ENCODE measurements around the gene BLOC1S3.

BLOC1S3 gene

GRCh38 chr19:45178262-45179071 lies at the start of gene BLOC1S3:
Gene BLOC1S3 (plus strand): TSS chr19:45178784. CDS start chr19:45179297, 513 bp downstream.
- DNase-seq, result peak; percentile 100

GRCh38 chr19:45128806-45129205 lies 49.8 kb upstream of the BLOC1S3 start:
- DNase-seq, result no peak

GRCh38 chr19:45130236-45130635 lies 48.3 kb upstream of the BLOC1S3 start:
- DNase-seq, result no peak

GRCh38 chr19:45130888-45131615 lies 47.5 kb upstream of the BLOC1S3 start:
- DNase-seq, result no peak

- DNase-seq, result no peak
Observed at GRCh38 chr19:45133661-45134060, 44.9 kb upstream of the BLOC1S3 start.

GRCh38 chr19:45135176-45135885 lies 43.3 kb upstream of the BLOC1S3 start:
- no peak for DNase-seq

- DNase-seq, result no peak
Observed at GRCh38 chr19:45136507-45137178, 41.9 kb upstream of the BLOC1S3 start.

- no peak for DNase-seq
Observed at GRCh38 chr19:45137179-45137761, 41.3 kb upstream of the BLOC1S3 start.

GRCh38 chr19:45138303-45138751 lies 40.3 kb upstream of the BLOC1S3 start:
- DNase-seq, result no peak

GRCh38 chr19:45139286-45140143 lies 39.1 kb upstream of the BLOC1S3 start:
- DNase-seq, result no peak

- DNase-seq, result no peak
Observed at GRCh38 chr19:45140144-45140503, 38.5 kb upstream of the BLOC1S3 start.

- DNase-seq, result no peak
Observed at GRCh38 chr19:45140533-45140932, 38.1 kb upstream of the BLOC1S3 start.

- DNase-seq, result no peak
Observed at GRCh38 chr19:45141203-45141900, 37.2 kb upstream of the BLOC1S3 start.

GRCh38 chr19:45142016-45142725 lies 36.4 kb upstream of the BLOC1S3 start:
- DNase-seq, result no peak

GRCh38 chr19:45142726-45143110 lies 35.9 kb upstream of the BLOC1S3 start:
- no peak for DNase-seq

- no peak for DNase-seq
Observed at GRCh38 chr19:45144431-45145269, 33.9 kb upstream of the BLOC1S3 start.

- no peak for DNase-seq
Observed at GRCh38 chr19:45145270-45146189, 33.1 kb upstream of the BLOC1S3 start.

GRCh38 chr19:45146251-45146650 lies 32.3 kb upstream of the BLOC1S3 start:
- no peak for DNase-seq
